ENCODE data around the gene RABL6.
"Not testable (repeated sequence)": the region's sequence is repeated elsewhere in the genome, so short reads cannot be mapped to it uniquely, and the experiment has no call there.

The RABL6 gene

GRCh38 chr9:136821826-136822544, 14.2 kb downstream of the RABL6 start:
- no peak for DNase-seq (ENCODE audit: low read depth)

GRCh38 chr9:136823136-136824046, 15.6 kb downstream of the RABL6 start:
- no peak for DNase-seq (ENCODE audit: low read depth)

GRCh38 chr9:136824496-136825225, 16.9 kb downstream of the RABL6 start:
- no peak for DNase-seq (ENCODE audit: low read depth)

- no peak for DNase-seq (ENCODE audit: low read depth)
These were observed 17.8 kb downstream of the RABL6 start for GRCh38 chr9:136825295-136826187.

DNA sequence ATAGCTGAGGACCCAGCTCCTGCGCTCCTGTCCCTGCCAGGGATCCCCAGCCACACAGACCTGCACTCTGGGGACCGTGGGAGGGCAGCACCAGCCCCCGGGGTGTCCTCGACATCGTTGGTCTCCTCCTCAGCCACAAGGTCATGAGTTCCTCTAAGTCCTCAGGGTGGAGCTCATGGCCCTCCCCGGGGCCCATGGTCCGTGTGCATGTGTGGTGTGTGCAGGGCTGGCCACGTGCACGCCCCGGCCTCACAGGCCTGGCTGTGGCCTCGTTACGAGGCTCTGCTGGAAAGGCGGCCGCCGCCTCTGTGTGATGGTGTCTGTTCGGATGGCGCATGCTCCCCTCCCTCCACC, 18.4 kb downstream of the RABL6 start:
- no peak for DNase-seq (ENCODE audit: low read depth)

GRCh38 chr9:136826703-136827582, 19.2 kb downstream of the RABL6 start:
- no peak for DNase-seq (ENCODE audit: low read depth)

DNA sequence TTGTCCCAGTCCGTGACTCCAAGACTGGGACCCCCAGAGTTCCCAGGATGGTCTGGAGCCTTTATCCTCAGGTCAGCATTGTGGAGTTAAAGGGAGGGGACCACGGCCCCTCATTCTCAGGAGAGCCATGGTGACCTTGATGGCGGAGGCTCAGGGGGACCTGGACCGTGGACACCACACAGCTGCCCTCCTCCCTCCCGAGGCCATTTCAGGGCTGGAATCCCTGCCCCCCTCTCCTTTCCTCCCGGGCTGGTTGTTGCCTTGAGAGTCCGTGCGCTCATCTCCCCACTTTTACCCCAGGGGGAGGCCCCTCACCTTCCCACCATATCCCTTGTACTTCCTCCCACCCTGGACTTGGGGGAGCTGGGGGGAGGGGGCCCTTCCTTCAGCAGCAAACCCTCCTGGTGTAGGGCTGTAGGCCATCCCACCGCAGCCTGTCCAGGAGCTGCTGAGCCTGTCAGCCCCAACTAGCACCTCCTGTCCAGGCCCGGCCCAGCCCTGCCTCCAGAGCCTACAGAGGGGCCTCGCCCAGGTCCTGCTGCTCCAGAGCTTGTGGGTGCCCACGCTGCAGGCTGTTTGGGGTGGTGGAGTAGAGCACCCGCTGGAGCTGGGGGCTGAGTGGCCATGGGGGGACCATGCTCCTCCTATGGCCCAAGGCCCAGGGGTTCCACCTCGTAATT, 20.2 kb downstream of the RABL6 start:
- no peak for DNase-seq (ENCODE audit: low read depth)

DNA sequence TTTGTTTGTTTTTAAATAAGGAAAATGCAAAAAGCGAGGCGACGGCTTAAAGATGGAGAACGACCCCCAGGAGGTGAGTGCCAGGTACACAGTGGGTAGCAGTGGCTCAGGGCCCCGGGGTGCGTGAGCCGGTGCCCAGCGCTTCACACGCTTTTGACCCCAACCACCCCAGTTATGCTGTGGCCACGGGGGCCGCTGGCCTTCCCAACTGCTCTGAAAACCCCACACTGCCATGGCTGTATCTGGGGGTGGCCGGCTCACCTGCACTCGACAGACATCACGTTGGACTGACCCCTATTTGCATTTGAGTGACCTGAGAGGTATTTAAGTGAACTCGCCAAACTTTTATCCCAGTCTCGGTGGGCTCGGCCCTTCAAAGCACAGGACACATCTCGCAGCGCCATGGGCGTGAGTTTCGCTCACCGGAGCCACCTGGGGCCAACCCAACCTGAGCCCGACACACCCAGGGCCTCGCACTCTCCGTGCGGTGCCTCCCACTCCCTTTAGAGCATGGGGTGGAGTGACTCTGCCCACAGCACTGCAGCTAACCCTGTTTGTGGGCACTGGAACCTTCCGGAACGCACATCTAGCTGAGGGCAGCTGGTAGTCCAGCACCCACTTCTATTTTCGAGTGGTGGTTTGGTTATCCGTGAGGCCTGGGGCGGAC, 20.9 kb downstream of the RABL6 start:
- DNase-seq (ENCODE audit: low read depth): no peak

GRCh38 chr9:136829412-136829811, 21.7 kb downstream of the RABL6 start:
- no peak for DNase-seq (ENCODE audit: low read depth)

GRCh38 chr9:136829981-136830885, 22.5 kb downstream of the RABL6 start:
- no peak for DNase-seq (ENCODE audit: low read depth)

DNA sequence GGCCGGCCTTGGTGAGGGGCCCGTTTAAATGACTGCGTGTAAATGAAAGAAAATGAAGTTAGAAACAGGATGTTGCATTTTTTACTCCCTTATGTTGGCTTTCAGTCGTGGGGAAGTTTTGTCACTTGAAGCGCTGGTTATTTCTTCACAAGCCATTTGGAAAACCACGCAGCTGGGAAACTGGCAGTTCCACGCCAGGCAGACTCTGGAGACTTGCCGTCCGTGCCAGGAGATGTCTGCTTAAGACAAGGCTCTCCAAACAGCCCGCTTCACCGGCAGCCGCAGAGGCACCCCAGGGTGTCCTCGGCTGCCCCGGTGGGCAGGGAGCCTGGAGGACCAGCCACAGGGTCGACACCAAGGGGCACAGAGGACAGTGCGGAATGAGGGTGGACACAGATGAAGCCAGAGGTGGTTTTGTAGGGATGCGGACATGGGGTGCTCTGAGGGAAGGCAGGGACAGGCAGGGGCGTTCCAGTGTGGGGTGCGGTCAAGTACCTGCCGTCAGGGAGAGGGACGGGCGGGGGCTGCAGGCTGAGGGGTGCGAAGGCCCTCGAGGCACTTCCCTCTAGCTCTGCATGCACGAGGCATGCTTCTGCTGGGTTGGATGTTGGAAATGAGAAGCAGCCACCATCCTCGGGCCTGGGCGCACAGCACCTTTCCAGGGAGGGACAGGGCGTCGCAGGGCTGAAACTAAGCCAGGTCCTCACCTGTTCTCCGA, 23.4 kb downstream of the RABL6 start:
- no peak for DNase-seq (ENCODE audit: low read depth)

DNA sequence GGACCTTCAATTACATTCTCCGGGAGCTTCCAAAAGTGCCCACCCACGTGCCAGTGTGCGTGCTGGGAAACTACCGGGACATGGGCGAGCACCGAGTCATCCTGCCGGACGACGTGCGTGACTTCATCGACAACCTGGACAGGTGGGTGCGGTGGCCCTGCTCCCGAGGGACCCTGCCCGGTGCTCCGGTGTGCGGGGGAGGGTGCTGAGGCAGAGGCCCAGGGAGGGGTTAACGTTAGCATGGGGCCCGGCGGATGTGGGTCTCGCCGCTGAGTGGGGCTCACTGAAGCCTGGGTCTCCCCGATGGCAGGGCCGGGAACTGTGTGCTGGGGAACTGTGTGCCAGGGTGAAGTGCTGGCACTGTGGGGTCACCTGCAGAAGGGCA, 24.0 kb downstream of the RABL6 start:
- no peak for DNase-seq (ENCODE audit: low read depth)

DNA sequence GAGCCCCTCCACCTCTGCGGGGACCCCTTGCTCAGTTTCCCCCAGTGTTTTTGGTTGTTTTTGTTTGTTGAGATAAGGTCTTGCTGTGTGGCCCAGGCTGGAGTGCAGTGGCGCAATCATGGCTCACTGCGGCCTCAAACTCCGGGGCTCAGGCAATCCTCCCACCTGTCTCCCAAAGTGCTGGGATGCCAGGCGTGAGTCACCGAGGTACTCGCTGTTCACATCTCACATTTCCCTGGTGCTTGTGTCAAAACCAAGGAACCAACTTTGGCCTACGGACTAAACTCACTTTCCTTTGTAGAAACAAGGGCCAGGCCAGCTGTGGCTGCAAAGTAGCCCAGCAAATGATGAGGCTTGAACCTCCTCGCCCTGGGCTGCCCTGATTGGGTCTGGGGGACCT, 24.8 kb downstream of the RABL6 start:
- DNase-seq (ENCODE audit: low read depth): no peak

GRCh38 chr9:136833381-136834048, 25.8 kb downstream of the RABL6 start:
- DNase-seq (ENCODE audit: low read depth): not testable (repeated sequence)

- DNase-seq (ENCODE audit: low read depth): no peak
These were observed 27.6 kb downstream of the RABL6 start for GRCh38 chr9:136835162-136835931.

Measured in activated gamma-delta T cell treated with anti-CD3 and anti-CD28 coated beads, Interleukin-2, amount 50 U/mL, for 16 hours (primary cell).